ENCODE results near the gene ATAD5.
"Not testable (repeated sequence)": the region's sequence is repeated elsewhere in the genome, so short reads cannot be mapped to it uniquely, and the experiment has no call there.

DNA sequence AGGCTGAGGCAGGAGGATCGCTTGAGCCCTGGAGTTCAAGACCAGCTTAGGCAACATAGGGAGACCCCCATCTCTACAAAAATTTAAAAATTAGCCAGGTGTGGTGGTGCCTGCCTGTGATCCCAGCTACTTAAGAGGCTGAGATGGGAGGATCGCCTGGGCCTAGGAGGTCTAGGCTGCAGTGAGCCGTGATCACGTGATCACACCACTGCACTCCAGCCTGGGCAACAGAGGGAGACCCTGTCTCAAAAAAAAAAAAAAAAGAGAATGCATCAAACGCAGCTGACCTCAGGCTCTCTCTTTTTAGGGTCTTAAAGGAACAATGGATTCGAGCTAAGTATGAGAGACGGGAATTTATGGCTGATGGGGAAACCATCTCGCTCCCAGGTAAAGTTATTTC lies 99.8 kb downstream of the ATAD5 start:
- TF ChIP-seq, protein P1, sequence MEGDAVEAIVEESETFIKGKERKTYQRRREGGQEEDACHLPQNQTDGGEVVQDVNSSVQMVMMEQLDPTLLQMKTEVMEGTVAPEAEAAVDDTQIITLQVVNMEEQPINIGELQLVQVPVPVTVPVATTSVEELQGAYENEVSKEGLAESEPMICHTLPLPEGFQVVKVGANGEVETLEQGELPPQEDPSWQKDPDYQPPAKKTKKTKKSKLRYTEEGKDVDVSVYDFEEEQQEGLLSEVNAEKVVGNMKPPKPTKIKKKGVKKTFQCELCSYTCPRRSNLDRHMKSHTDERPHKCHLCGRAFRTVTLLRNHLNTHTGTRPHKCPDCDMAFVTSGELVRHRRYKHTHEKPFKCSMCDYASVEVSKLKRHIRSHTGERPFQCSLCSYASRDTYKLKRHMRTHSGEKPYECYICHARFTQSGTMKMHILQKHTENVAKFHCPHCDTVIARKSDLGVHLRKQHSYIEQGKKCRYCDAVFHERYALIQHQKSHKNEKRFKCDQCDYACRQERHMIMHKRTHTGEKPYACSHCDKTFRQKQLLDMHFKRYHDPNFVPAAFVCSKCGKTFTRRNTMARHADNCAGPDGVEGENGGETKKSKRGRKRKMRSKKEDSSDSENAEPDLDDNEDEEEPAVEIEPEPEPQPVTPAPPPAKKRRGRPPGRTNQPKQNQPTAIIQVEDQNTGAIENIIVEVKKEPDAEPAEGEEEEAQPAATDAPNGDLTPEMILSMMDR (IDR thresholded peaks at IDR 0.05), result not testable (repeated sequence)
- TF ChIP-seq EZH2 (IDR thresholded peaks at IDR 0.05), result not testable (repeated sequence)
